Iris pigment epithelial cell (primary cell): ENCODE data around the gene PYGO2.
A peak's percentile ranks its signal among the peaks of the same experiment; 100 is the strongest.

Source experiments
- DNase-seq: peaks from one replicate; pipeline ENCODE4 v3.0.0-alpha.2; 2011; ENCODE audit warnings: low read depth

PYGO2 gene

GRCh38 chr1:154943649-154944400 is 17.8 kb downstream of the PYGO2 start:
- peak; percentile 21 for DNase-seq

GRCh38 chr1:154941333-154942013 is 20.1 kb downstream of the PYGO2 start:
- peak; percentile 22 for DNase-seq

GRCh38 chr1:154940651-154941194 is 20.9 kb downstream of the PYGO2 start:
- DNase-seq: no peak

- no peak for DNase-seq
These were observed 21.4 kb downstream of the PYGO2 start for GRCh38 chr1:154940213-154940560.

GRCh38 chr1:154938604-154939399 is 22.8 kb downstream of the PYGO2 start:
- no peak for DNase-seq

GRCh38 chr1:154937988-154938386 is 23.6 kb downstream of the PYGO2 start:
- no peak for DNase-seq

GRCh38 chr1:154937085-154937987 is 24.2 kb downstream of the PYGO2 start:
- peak; percentile 98 for DNase-seq

GRCh38 chr1:154936555-154937084 is 25.0 kb downstream of the PYGO2 start, which contains the start of gene PMVK:
TSS of gene PMVK (minus strand) at chr1:154936719. CDS start at chr1:154936685, 34 bp downstream.
- peak; percentile 97 for DNase-seq

- no peak for DNase-seq
These were observed 25.6 kb downstream of the PYGO2 start for GRCh38 chr1:154935749-154936554.

- DNase-seq: no peak
These were observed 27.1 kb downstream of the PYGO2 start for GRCh38 chr1:154934358-154934948.

- no peak for DNase-seq
These were observed 29.6 kb downstream of the PYGO2 start for GRCh38 chr1:154931940-154932487.

GRCh38 chr1:154926201-154926600 is 35.4 kb downstream of the PYGO2 start:
- DNase-seq: no peak

- no peak for DNase-seq
These were observed 36.0 kb downstream of the PYGO2 start for GRCh38 chr1:154925335-154926170.

GRCh38 chr1:154923695-154924094 is 37.9 kb downstream of the PYGO2 start:
- no peak for DNase-seq

- no peak for DNase-seq
These were observed 48.3 kb downstream of the PYGO2 start for GRCh38 chr1:154913273-154913672.

GRCh38 chr1:154912755-154913154 is 48.8 kb downstream of the PYGO2 start:
- no peak for DNase-seq

- DNase-seq: no peak
These were observed 49.7 kb downstream of the PYGO2 start for GRCh38 chr1:154911691-154912550.

- DNase-seq: no peak
These were observed 50.7 kb downstream of the PYGO2 start for GRCh38 chr1:154910851-154911250.
